Measurements from ENCODE around the gene EYA4. TPM values are rescaled to one million over a fixed set of nuclear protein-coding genes. Genes with fewer than 3 reads are reported as not detected.

The EYA4 gene
- total RNA-seq, 1 donor from 2014 or later, result 0.40 TPM

GRCh38 chr6:133286765-133287164 lies 45.6 kb downstream of the EYA4 start:
- H3K9me3 Mint-ChIP-seq, result no peaks in the 10 kb centered on the region
- no peak for TF ChIP-seq CTCF (IDR thresholded peaks at IDR 0.05)
- CTCF ChIA-PET, result no interaction called here
- no peak overlapping the region for H3K27ac Mint-ChIP-seq
- peaks cover 5% of the 10 kb centered on the region for H3K27me3 Mint-ChIP-seq
- H3K36me3 Mint-ChIP-seq (ENCODE audit: low read depth), result no peaks in the 10 kb centered on the region
- H3K4me3 Mint-ChIP-seq, result no peak overlapping the region
- ATAC-seq (ENCODE audit: low read depth) (no peak), DNase-seq (no peak)
- H3K4me1 Mint-ChIP-seq, result no peaks in the 10 kb centered on the region
- POLR2A ChIA-PET, result no interaction called here
- intact Hi-C loops (cut with micrococcal nuclease), result no loop called here

GRCh38 chr6:133288662-133289061 lies 47.5 kb downstream of the EYA4 start:
- ATAC-seq (ENCODE audit: low read depth) (no peak), DNase-seq (no peak)
- H3K4me3 Mint-ChIP-seq, result no peak overlapping the region
- intact Hi-C loops (cut with micrococcal nuclease), result no loop called here
- peaks cover 5% of the 10 kb centered on the region for H3K27me3 Mint-ChIP-seq
- no peaks in the 10 kb centered on the region for H3K4me1 Mint-ChIP-seq
- H3K27ac Mint-ChIP-seq, result no peak overlapping the region
- H3K36me3 Mint-ChIP-seq (ENCODE audit: low read depth), result no peaks in the 10 kb centered on the region
- CTCF ChIA-PET, result no interaction called here
- POLR2A ChIA-PET, result no interaction called here
- no peak for TF ChIP-seq CTCF (IDR thresholded peaks at IDR 0.05)
- H3K9me3 Mint-ChIP-seq, result no peaks in the 10 kb centered on the region

DNA sequence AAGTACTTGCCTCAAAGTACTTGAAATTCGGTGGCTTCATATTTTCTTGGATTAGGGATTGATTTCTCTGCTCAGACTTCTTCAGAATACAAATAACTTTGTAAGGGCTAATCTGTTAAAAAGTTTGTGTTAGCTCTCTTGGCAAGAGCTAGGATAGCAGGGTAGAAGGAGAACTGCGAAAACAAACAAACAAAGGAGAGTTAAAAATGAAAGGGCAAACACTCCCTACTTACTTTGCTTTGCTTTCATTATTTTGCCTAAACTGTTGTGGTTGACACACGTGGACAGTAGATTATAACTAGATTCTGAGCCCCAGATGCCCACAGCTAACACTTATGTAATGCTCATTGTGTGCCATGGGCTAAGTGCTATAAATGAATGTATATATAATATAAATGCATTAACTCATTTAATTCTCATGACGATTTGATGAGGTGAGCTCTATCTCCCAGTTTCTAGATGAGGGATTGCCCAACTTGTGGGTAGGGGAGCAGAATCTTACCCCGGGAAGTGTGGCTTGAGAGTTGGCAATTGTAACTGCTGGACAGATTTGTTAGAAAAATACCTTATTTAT lies 48.7 kb downstream of the EYA4 start:
- POLR2A ChIA-PET, result no interaction called here
- no peak for TF ChIP-seq CTCF (IDR thresholded peaks at IDR 0.05)
- H3K27ac Mint-ChIP-seq, result no peak overlapping the region

DNA sequence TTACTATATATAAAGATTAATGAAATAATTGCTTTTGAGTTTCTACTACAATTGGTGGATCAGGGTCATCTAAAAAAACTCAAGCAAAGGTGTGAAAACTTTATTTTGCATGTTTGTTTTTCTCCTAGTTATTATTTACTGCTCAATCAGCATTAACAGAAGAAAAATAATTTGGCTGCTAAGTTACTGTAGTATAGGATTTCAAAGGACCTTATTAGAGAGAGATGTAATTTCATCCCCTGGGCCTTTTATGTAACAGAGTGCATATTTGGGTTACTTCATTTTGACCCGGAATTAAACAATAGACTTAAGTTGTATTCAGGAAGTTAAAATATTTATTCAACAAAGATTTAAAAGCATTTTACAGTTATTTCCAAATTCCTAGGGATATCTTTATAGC lies 49.8 kb downstream of the EYA4 start:
- Mint-ChIP-seq H3K4me1 (no peaks in the 10 kb centered on the region), H3K4me3 (no peak overlapping the region), H3K9me3 (no peaks in the 10 kb centered on the region), H3K36me3 (ENCODE audit: low read depth) (no peaks in the 10 kb centered on the region), H3K27me3 (no peaks in the 10 kb centered on the region), H3K27ac (no peak overlapping the region)
- ChIA-PET POLR2A (no interaction called here), CTCF (no interaction called here)
- intact Hi-C loops (cut with micrococcal nuclease), result no loop called here
- DNase-seq (no peak), ATAC-seq (ENCODE audit: low read depth) (no peak)
- no peak for TF ChIP-seq CTCF (IDR thresholded peaks at IDR 0.05)

More for the DNA sequence above, 48.7 kb downstream of the EYA4 start:
- intact Hi-C loops (cut with micrococcal nuclease), result no loop called here
- no peak for DNase-seq
- ATAC-seq (ENCODE audit: low read depth), result no peak
- peaks cover 3% of the 10 kb centered on the region for H3K27me3 Mint-ChIP-seq
- H3K4me3 Mint-ChIP-seq, result no peak overlapping the region
- H3K9me3 Mint-ChIP-seq, result no peaks in the 10 kb centered on the region
- H3K36me3 Mint-ChIP-seq (ENCODE audit: low read depth), result no peaks in the 10 kb centered on the region
- CTCF ChIA-PET, result no interaction called here
- H3K4me1 Mint-ChIP-seq, result no peaks in the 10 kb centered on the region

- Mint-ChIP-seq H3K9me3 (no peaks in the 10 kb centered on the region), H3K4me3 (no peak overlapping the region), H3K4me1 (no peaks in the 10 kb centered on the region), H3K27me3 (no peaks in the 10 kb centered on the region), H3K36me3 (ENCODE audit: low read depth) (no peaks in the 10 kb centered on the region), H3K27ac (no peak overlapping the region)
- ChIA-PET CTCF (no interaction called here), POLR2A (no interaction called here)
- no peak for DNase-seq
- no peak for TF ChIP-seq CTCF (IDR thresholded peaks at IDR 0.05)
- intact Hi-C loops (cut with micrococcal nuclease), result no loop called here
- ATAC-seq (ENCODE audit: low read depth), result no peak
Observed at GRCh38 chr6:133291671-133292070, 50.5 kb downstream of the EYA4 start.
